HCT116 (cell line): ENCODE data around the gene SRSF3. TPM values are rescaled to one million over a fixed set of nuclear protein-coding genes. Genes with fewer than 3 reads are reported as not detected.

Experiments
- ATAC-seq: fragments of 200-7000 bp; cut with Tn5 transposase; 2 replicates; pipeline ENCODE4 v1.9.1; 2020; ENCODE audit warnings: mild to moderate bottlenecking, moderate library complexity
- BruUV-seq: library from RNA; stranded (reverse); fragments of 400-500 nt; replicated peaks from 2 replicates; lab custom pipeline; 2021; lab: Mats Ljungman, UMichigan
- CTCF ChIA-PET: fragments of 300-600 bp; sonication (Branson Sonifier 250); formaldehyde crosslinking; loops from one replicate; lab custom pipeline; 2021; ENCODE audit warnings: antibody characterized with exemption; lab: Charles Lee
- POLR2A ChIA-PET: fragments of 300-600, 350-600 bp; sonication (Branson Sonifier 250); formaldehyde crosslinking; loops from one replicate; lab custom pipeline; 2021; ENCODE audit warnings: antibody characterized with exemption; lab: Charles Lee
- RAD21 ChIA-PET, 2 experiments: fragments of 300-600 bp; sonication (Branson Sonifier 250); formaldehyde crosslinking; loops; one replicate each; lab custom pipeline; 2023; ENCODE audit warnings: low total read pairs in 2 of 2; ENCODE audit not compliant: uncharacterized antibody in 2 of 2, unreplicated experiment in 2 of 2, low non-redundant PET in 1 of 2; lab: Charles Lee
- DNase-seq: peaks from one replicate; pipeline ENCODE4 v3.0.0-alpha.2; 2010; ENCODE audit warnings: low read depth, low spot score
- H2AFZ ChIP-seq: fragments of 200-600 bp; shearing (Covaris generic), sonication (generic); 2 replicates; pipeline ENCODE4 v1.6.1; 2017; ENCODE audit warnings: low read depth, mixed run types, mixed read lengths, antibody characterized with exemption, low read length; ENCODE audit not compliant: poor library complexity, severe bottlenecking
- H3K27ac ChIP-seq: 2 replicates; pipeline ENCODE4 v1.5.1; 2012; ENCODE audit warnings: low read depth, low read length
- H3K27me3 ChIP-seq: fragments of 200-600 bp; sonication (generic); 2 replicates; pipeline ENCODE4 v1.6.1; 2016; ENCODE audit warnings: mixed run types, low read length, mixed read lengths; ENCODE audit not compliant: insufficient read depth
- H3K36me3 ChIP-seq, 2 experiments: fragments of 200-500 bp in 1 of 2; fragments of 200-600 bp in 1 of 2; sonication (Bioruptor generic) in 1 of 2; sonication (generic) in 1 of 2; 2 replicates each; pipeline versions ENCODE4 v1.5.1 to v1.6.1; 2014 to 2016; ENCODE audit warnings: low read length in 2 of 2, inconsistent platforms in 1 of 2, mixed read lengths in 1 of 2, mixed run types in 1 of 2; ENCODE audit not compliant: insufficient read depth in 2 of 2, control insufficient read depth in 1 of 2
- H3K4me1 ChIP-seq, 2 experiments: fragments of 200-600 bp in 1 of 2; sonication (generic) in 1 of 2; 2 replicates each; pipeline versions ENCODE4 v1.5.1 to v1.6.1; 2012 to 2017; ENCODE audit warnings: low read length in 2 of 2, inconsistent platforms in 1 of 2, mild to moderate bottlenecking in 1 of 2, mixed read lengths in 1 of 2, mixed run types in 1 of 2, moderate library complexity in 1 of 2; ENCODE audit not compliant: insufficient read depth in 2 of 2, control insufficient read depth in 1 of 2
- H3K4me2 ChIP-seq: fragments of 200-600 bp; sonication (generic); 2 replicates; pipeline ENCODE4 v1.6.1; 2017; ENCODE audit warnings: mixed run types, low read length, mixed read lengths
- H3K4me3 ChIP-seq, 2 experiments: fragments of 200-600 bp in 1 of 2; sonication (generic) in 1 of 2; replicated peaks in 1 of 2; 2 replicates each; pipeline ENCODE4 v1.5.1; 2011 to 2016; ENCODE audit warnings: low read length in 2 of 2, control low read depth in 1 of 2, low read depth in 1 of 2, mild to moderate bottlenecking in 1 of 2, mixed read lengths in 1 of 2, mixed run types in 1 of 2
- H3K79me2 ChIP-seq: fragments of 200-600 bp; sonication (generic); 2 replicates; pipeline ENCODE4 v1.6.1; 2017; ENCODE audit warnings: mild to moderate bottlenecking, mixed run types, low read length, moderate library complexity, mixed read lengths; ENCODE audit not compliant: insufficient read depth
- H3K9ac ChIP-seq: fragments of 200-600 bp; sonication (generic); 2 replicates; pipeline ENCODE4 v1.6.1; 2016; ENCODE audit warnings: low read length, mixed read lengths
- H3K9me2 ChIP-seq: fragments of 200-600 bp; sonication (generic), shearing (Covaris generic); 2 replicates; pipeline ENCODE4 v1.6.1; 2017; ENCODE audit warnings: mixed run types, mild to moderate bottlenecking, moderate library complexity; ENCODE audit not compliant: insufficient read depth
- H3K9me3 ChIP-seq, 2 experiments: fragments of 200-500 bp in 1 of 2; fragments of 200-600 bp in 1 of 2; sonication (Bioruptor generic) in 1 of 2; sonication (generic) in 1 of 2; 2 replicates each; pipeline ENCODE4 v1.6.1; 2014 to 2017; ENCODE audit warnings: low read length in 2 of 2, mixed read lengths in 2 of 2, inconsistent platforms in 1 of 2, low read depth in 1 of 2, mild to moderate bottlenecking in 1 of 2, mixed run types in 1 of 2, moderate library complexity in 1 of 2; ENCODE audit not compliant: control insufficient read depth in 1 of 2, insufficient read depth in 1 of 2
- H4K20me1 ChIP-seq: fragments of 200-600 bp; sonication (generic), shearing (Covaris generic); 2 replicates; pipeline ENCODE4 v1.6.1; 2017; ENCODE audit warnings: mixed run types, mild to moderate bottlenecking, moderate library complexity; ENCODE audit not compliant: insufficient read depth
- EGR1 ChIP-seq: IDR thresholded peaks from 2 replicates; pipeline ENCODE4 v1.6.1; 2012; ENCODE audit warnings: low read depth
- JUND ChIP-seq: IDR thresholded peaks from 2 replicates; pipeline ENCODE4 v1.6.1; 2012
- SRF ChIP-seq: IDR thresholded peaks from 2 replicates; pipeline ENCODE4 v1.6.1; 2012; ENCODE audit warnings: low read depth
- intact Hi-C: fragments of 100-400 bp; cut with micrococcal nuclease; formaldehyde crosslinking; loops from 2 replicates; pipeline ENCODE4 v1.10.0; 2022
- total RNA-seq: library from RNA; stranded (reverse); gene quantifications from one replicate; pipeline ENCODE4 v1.2.1, GENCODE V29; 2021; ENCODE audit not compliant: unreplicated experiment
- TF ChIP-seq, protein P1 (sequence below): IDR thresholded peaks from 2 replicates; pipeline ENCODE4 v1.6.1; 2012

SRSF3 gene
- total RNA-seq, 1 experiment from 2014 or later, result 362 TPM

DNA sequence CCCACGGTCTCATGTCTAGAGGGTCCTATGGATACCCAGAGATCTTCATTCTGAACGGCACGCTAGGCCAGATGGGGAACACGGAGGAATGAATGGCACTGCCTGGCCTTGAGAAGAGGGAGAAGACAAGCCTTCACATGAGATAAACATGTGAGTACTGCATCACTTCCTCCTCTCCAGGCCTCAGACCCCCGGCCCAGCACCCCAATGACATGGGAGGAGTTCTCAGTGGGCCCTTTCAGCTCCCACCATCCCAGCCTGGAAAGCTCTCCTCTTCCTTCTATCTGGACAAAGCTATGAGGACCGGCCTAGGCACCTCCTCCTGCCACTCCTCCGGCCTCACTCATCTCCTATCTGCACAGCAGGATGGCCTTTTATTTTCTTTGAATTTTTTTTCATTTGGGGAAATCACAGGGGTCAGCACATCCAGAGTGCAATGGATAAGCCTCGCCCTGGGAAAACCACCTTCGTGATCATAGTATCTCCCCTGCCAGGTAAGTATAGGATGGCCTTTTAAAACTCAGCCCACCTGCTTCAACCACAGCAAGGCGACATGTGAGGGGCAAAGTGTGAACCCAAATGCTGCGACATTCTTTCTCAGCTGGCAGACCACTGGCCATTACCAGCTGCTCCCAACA is 45.1 kb downstream of the SRSF3 start:
- Histone ChIP-seq H3K4me3 (no peak overlapping the region), H2AFZ (no peak overlapping the region), H3K9me3 (no peaks in the 10 kb centered on the region), H4K20me1 (no peaks in the 10 kb centered on the region), H3K36me3 (no peaks in the 10 kb centered on the region), H3K9me2 (no peaks in the 10 kb centered on the region), H3K4me2 (no peak overlapping the region), H3K79me2 (no peaks in the 10 kb centered on the region), H3K4me1 (peaks cover 18 to 19% of the 10 kb centered on the region in 2 experiments; a peak in 3 of 4 replicates), H3K27me3 (no peaks in the 10 kb centered on the region), H3K9ac (no peak overlapping the region), H3K27ac (no peak overlapping the region)
- intact Hi-C loops, result no loop called here
- no peak for ATAC-seq
- no TSS peak for BruUV-seq
- RAD21 ChIA-PET, result no interaction called here
- POLR2A ChIA-PET, result no interaction called here
- DNase-seq, result no peak
- CTCF ChIA-PET, result no interaction called here
- TF ChIP-seq EGR1, result no peak
- TF ChIP-seq, protein P1, sequence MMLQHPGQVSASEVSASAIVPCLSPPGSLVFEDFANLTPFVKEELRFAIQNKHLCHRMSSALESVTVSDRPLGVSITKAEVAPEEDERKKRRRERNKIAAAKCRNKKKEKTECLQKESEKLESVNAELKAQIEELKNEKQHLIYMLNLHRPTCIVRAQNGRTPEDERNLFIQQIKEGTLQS, result no peak

DNA sequence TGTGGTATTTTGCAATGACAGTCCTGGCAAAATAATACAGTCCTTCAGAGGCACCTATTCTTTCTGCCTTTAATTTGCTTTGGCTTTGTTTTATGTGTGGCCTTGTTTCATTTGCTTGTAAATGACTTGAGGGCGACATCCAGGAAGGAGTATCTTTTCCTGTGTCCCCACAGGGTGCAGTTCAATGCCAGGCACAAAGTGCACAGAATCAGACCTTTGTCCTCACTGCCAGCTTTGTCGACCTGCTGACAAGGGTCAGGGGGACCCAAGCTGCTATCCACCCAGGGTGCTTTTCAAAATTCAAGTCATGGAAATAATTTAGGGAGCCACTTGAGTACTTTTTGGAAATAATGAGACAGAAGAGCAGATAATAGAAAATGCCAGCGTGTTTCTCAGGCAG is 47.4 kb downstream of the SRSF3 start:
- POLR2A ChIA-PET, result no interaction called here
- intact Hi-C loops, result no loop called here
- H3K27ac ChIP-seq, result no peak overlapping the region
- H3K9me3 ChIP-seq, result no peaks in the 10 kb centered on the region
- H3K79me2 ChIP-seq, result no peaks in the 10 kb centered on the region
- H3K9ac ChIP-seq, result no peak overlapping the region
- no peaks in the 10 kb centered on the region for H3K36me3 ChIP-seq
- no peak overlapping the region for H3K4me2 ChIP-seq
- RAD21 ChIA-PET, result no interaction called here
- no peak overlapping the region for H2AFZ ChIP-seq
- TF ChIP-seq JUND (no peak), SRF (no peak)
- peaks cover 19 to 28% of the 10 kb centered on the region in 2 experiments; a peak in 3 of 4 replicates for H3K4me1 ChIP-seq
- DNase-seq (no peak), ATAC-seq (no peak)
- no TSS peak for BruUV-seq
- H3K4me3 ChIP-seq, result no peak overlapping the region
- no peaks in the 10 kb centered on the region for H3K27me3 ChIP-seq
- H3K9me2 ChIP-seq, result no peaks in the 10 kb centered on the region
- CTCF ChIA-PET, result interaction anchor here (0.7 kb wide), 1 partner anchor 8 kb away, joined by 4 read pairs; no protein-coding TSS in a partner anchor
- H4K20me1 ChIP-seq, result no peaks in the 10 kb centered on the region
